ENCODE results near the gene CEP72. TPM values are rescaled to one million over a fixed set of nuclear protein-coding genes. Genes with fewer than 3 reads are reported as not detected.

CEP72 gene
- total and polyA plus RNA-seq, 2 of the 13 experiments (the other 11 are each of a cell fraction or from before 2014, with no cell fraction given), result 3.4 to 9.4 TPM

GRCh38 chr5:589588-589987 lies 22.6 kb upstream of the CEP72 start:
- H3K27me3 ChIP-seq (ENCODE audit: control insufficient read depth in 1 of 2, insufficient read depth in 2 of 2, low read length in 2 of 2), result peaks cover 2 to 27% of the 10 kb centered on the region in 2 experiments
- CTCF ChIA-PET (ENCODE audit: low intra/inter-chr PET ratio, low total read pairs), result no interaction called here
- no peak overlapping the region for H2AFZ ChIP-seq (ENCODE audit: low read length)
- 0% methylated on average over 1 of the region's 1 CpG for WGBS (ENCODE audit: low lambda C conversion rate)
- FAIRE-seq (no peak), DNase-seq (ENCODE audit: low spot score) (no peak), ATAC-seq (no peak)
- no peak overlapping the region for H3K9ac ChIP-seq (ENCODE audit: insufficient read depth, low read depth, low read length)
- in situ Hi-C loops (cut with HindIII; ENCODE audit: extremely low pct_ligation_motif_present, low pct_unique_long_range_greater_than_20kb) (no loop called here), intact Hi-C loops (cut with micrococcal nuclease; ENCODE audit: unreplicated experiment) (no loop called here)
- POLR2A ChIA-PET, result no interaction called here
- no peak overlapping the region for H3K27ac ChIP-seq (ENCODE audit: extremely low read length, insufficient read depth, low read length)
- H3K4me3 ChIP-seq (replicated peaks in 1 of 3; ENCODE audit: insufficient read depth in 1 of 3, low read depth in 2 of 3, low read length in 3 of 3), result no peak overlapping the region
- no peaks in the 10 kb centered on the region for H4K20me1 ChIP-seq (ENCODE audit: insufficient read depth, low read length)
- no peaks in the 10 kb centered on the region for H3K79me2 ChIP-seq (ENCODE audit: insufficient read depth, low read length)
- no peaks in the 10 kb centered on the region for H3K36me3 ChIP-seq (replicated peaks in 1 of 2; ENCODE audit: control insufficient read depth in 1 of 2, insufficient read depth in 2 of 2, low read length in 2 of 2)
- TF ChIP-seq CREB3 (CRISPR knock-in tag; IDR thresholded peaks at IDR 0.05), result no peak
- TF ChIP-seq ZNF552 (CRISPR knock-in tag; IDR thresholded peaks at IDR 0.05; ENCODE audit: borderline replicate concordance), result no peak
- TF ChIP-seq HOXA3 (CRISPR knock-in tag; IDR thresholded peaks at IDR 0.05), result no peak
- TF ChIP-seq RXRB (CRISPR knock-in tag; IDR thresholded peaks at IDR 0.05; ENCODE audit: borderline replicate concordance), result no peak
- no peak for TF ChIP-seq IKZF4 (CRISPR knock-in tag; IDR thresholded peaks at IDR 0.05; ENCODE audit: borderline replicate concordance, low read depth, not compliant biosample characterization)
- TF ChIP-seq SP140L (CRISPR knock-in tag; IDR thresholded peaks at IDR 0.05; ENCODE audit: borderline replicate concordance), result no peak
- TF ChIP-seq ZNF563 (CRISPR knock-in tag; IDR thresholded peaks at IDR 0.05), result no peak
- no peak for TF ChIP-seq ZNF317 (CRISPR knock-in tag; IDR thresholded peaks at IDR 0.05)
- no peak for TF ChIP-seq PCBP1 (IDR thresholded peaks at IDR 0.05; ENCODE audit: borderline replicate concordance, low read depth, low read length)
- no peak for TF ChIP-seq HOXA7 (CRISPR knock-in tag; IDR thresholded peaks at IDR 0.05)
- no peak for TF ChIP-seq GTF3A (CRISPR knock-in tag; conservative IDR thresholded peaks at IDR 0.05)
- no peak for TF ChIP-seq NR2F6 (IDR thresholded peaks at IDR 0.05)
- no peak for TF ChIP-seq NR2F6 (CRISPR knock-in tag; IDR thresholded peaks at IDR 0.05)
- TF ChIP-seq RFX5 (IDR thresholded peaks at IDR 0.05; ENCODE audit: low read depth, low read length), result no peak
- no peak for TF ChIP-seq CENPT (CRISPR knock-in tag; IDR thresholded peaks at IDR 0.05; ENCODE audit: low read depth)
- TF ChIP-seq ZFAT (CRISPR knock-in tag; conservative IDR thresholded peaks at IDR 0.05), result no peak
- TF ChIP-seq NR2C2 (CRISPR knock-in tag; IDR thresholded peaks at IDR 0.05; ENCODE audit: borderline replicate concordance), result no peak
- TF ChIP-seq ZNF281 (CRISPR knock-in tag; IDR thresholded peaks at IDR 0.05; ENCODE audit: borderline replicate concordance), result no peak
- TF ChIP-seq TAF15 (IDR thresholded peaks at IDR 0.05; ENCODE audit: low read depth, low read length, poor library complexity, severe bottlenecking), result no peak
- TF ChIP-seq SIN3A (IDR thresholded peaks at IDR 0.05; ENCODE audit: borderline replicate concordance, low read depth, low read length), result no peak
- H3K9me3 ChIP-seq (ENCODE audit: low read length), result no peaks in the 10 kb centered on the region
- H3K4me1 ChIP-seq (ENCODE audit: insufficient read depth, low read length), result peaks cover 10% of the 10 kb centered on the region; the same call in 1 of the 2 replicates
- BruUV-seq (replicated peaks), result no TSS peak
- no peak overlapping the region for H3K4me2 ChIP-seq (ENCODE audit: low read depth, low read length)

Measured in HepG2 (cell line).